T-cell (primary cell): ENCODE data around the gene NT5C1B. TPM values are rescaled to one million over a fixed set of nuclear protein-coding genes. Genes with fewer than 3 reads are reported as not detected.

ENCODE experiments used
- ATAC-seq, 4 experiments: fragments of 200-7000 bp in 3 of 4; fragments of 150-1000 bp in 1 of 4; cut with Tn5 transposase; replicated peaks in 1 of 4; 1 replicate in 3 of 4; 2 replicates in 1 of 4; pipeline ENCODE4 v1.10.0; 2021; ENCODE audit warnings: moderate library complexity in 3 of 4, mild to moderate bottlenecking in 2 of 4, moderate number of reproducible peaks in 1 of 4
- CTCF ChIA-PET, 2 donors: fragments of 300-600 bp; sonication (Branson Sonifier 250); formaldehyde crosslinking; loops; one replicate each; lab custom pipeline; 2022; ENCODE audit warnings: antibody characterized with exemption in 2 of 2; lab: Charles Lee
- POLR2A ChIA-PET, 2 donors: fragments of 300-600 bp; sonication (Branson Sonifier 250); formaldehyde crosslinking; loops; one replicate each; lab custom pipeline; 2022; ENCODE audit warnings: antibody characterized with exemption in 2 of 2; lab: Charles Lee
- DNase-seq, 35 experiments: peaks; one replicate each; pipeline versions ENCODE4 v3.0.0 to v3.0.0-alpha.2; 2013 to 2023
- H3K27ac ChIP-seq: one replicate; pipeline ENCODE4 v1.5.1; 2013; ENCODE audit warnings: low read length
- H3K27me3 ChIP-seq, 2 experiments: replicated peaks in 1 of 2; 1 replicate in 1 of 2; 2 replicates in 1 of 2; pipeline versions ENCODE4 v1.6.1 to v1.7.0; 2013; ENCODE audit warnings: low read length in 1 of 2, mixed read lengths in 1 of 2; ENCODE audit not compliant: control insufficient read depth in 2 of 2, insufficient read depth in 2 of 2; ENCODE audit errors: extremely low read depth in 1 of 2
- H3K36me3 ChIP-seq, 2 donors: 1 replicate in 1 of 2; 2 replicates in 1 of 2; pipeline versions ENCODE4 v1.6.1 to v1.7.0; 2013; ENCODE audit warnings: low read length in 1 of 2; ENCODE audit not compliant: control insufficient read depth in 2 of 2, insufficient read depth in 1 of 2; ENCODE audit errors: extremely low read depth in 1 of 2
- H3K4me1 ChIP-seq, 2 experiments: 1 replicate in 1 of 2; 2 replicates in 1 of 2; pipeline versions ENCODE4 v1.6.1 to v1.7.0; 2013; ENCODE audit warnings: low read length in 2 of 2, mixed read lengths in 1 of 2; ENCODE audit not compliant: insufficient read depth in 2 of 2, control insufficient read depth in 1 of 2; ENCODE audit errors: extremely low read depth in 1 of 2
- H3K4me3 ChIP-seq, 2 donors: 1 replicate in 1 of 2; 2 replicates in 1 of 2; pipeline versions ENCODE4 v1.5.1 to v1.7.0; 2013; ENCODE audit warnings: mild to moderate bottlenecking in 2 of 2, low read length in 1 of 2, moderate library complexity in 1 of 2; ENCODE audit not compliant: control insufficient read depth in 1 of 2; ENCODE audit errors: extremely low read depth in 1 of 2
- H3K9me3 ChIP-seq: 2 replicates; pipeline ENCODE4 v1.7.0; 2013
- H3K27ac Mint-ChIP-seq, 2 donors: one replicate each; pipeline ENCODE4 v1.8.0; 2020 to 2021; ENCODE audit warnings: mild to moderate bottlenecking in 2 of 2, mixed read lengths in 2 of 2
- H3K27me3 Mint-ChIP-seq, 2 donors: one replicate each; pipeline ENCODE4 v1.8.0; 2021 to 2022; ENCODE audit warnings: mixed read lengths in 2 of 2
- H3K36me3 Mint-ChIP-seq: one replicate; pipeline ENCODE4 v1.8.0; 2021; ENCODE audit warnings: mixed read lengths
- H3K4me1 Mint-ChIP-seq, 3 donors: one replicate each; pipeline ENCODE4 v1.8.0; 2020 to 2022; ENCODE audit warnings: mixed read lengths in 3 of 3, mild to moderate bottlenecking in 1 of 3
- H3K4me3 Mint-ChIP-seq, 3 donors: one replicate each; pipeline ENCODE4 v1.8.0; 2020 to 2022; ENCODE audit warnings: mild to moderate bottlenecking in 3 of 3, mixed read lengths in 3 of 3, moderate library complexity in 3 of 3
- H3K9me3 Mint-ChIP-seq, 3 donors: one replicate each; pipeline ENCODE4 v1.8.0; 2020 to 2022; ENCODE audit warnings: mixed read lengths in 3 of 3
- WGBS: methylation state at CpG from one replicate; pipeline ENCODE4 v1.1.5; 2013; ENCODE audit warnings: missing lambda C conversion rate; ENCODE audit not compliant: insufficient coverage; 5-methylcytosine and 5-hydroxymethylcytosine counted together
- total RNA-seq, 35 experiments: library from RNA in 6 of 35; stranded (reverse) in 6 of 35; fragments of 120-200 nt in 1 of 35; gene quantifications; one replicate each; pipeline versions ENCODE4 v1.2.1 to v1.2.4 and lab custom pipeline; 2013 to 2026

Gene NT5C1B
- total RNA-seq, 5 donors from 2014 or later (not counting 1 experiment from before 2014, with no cell fraction given) = not detected

DNA sequence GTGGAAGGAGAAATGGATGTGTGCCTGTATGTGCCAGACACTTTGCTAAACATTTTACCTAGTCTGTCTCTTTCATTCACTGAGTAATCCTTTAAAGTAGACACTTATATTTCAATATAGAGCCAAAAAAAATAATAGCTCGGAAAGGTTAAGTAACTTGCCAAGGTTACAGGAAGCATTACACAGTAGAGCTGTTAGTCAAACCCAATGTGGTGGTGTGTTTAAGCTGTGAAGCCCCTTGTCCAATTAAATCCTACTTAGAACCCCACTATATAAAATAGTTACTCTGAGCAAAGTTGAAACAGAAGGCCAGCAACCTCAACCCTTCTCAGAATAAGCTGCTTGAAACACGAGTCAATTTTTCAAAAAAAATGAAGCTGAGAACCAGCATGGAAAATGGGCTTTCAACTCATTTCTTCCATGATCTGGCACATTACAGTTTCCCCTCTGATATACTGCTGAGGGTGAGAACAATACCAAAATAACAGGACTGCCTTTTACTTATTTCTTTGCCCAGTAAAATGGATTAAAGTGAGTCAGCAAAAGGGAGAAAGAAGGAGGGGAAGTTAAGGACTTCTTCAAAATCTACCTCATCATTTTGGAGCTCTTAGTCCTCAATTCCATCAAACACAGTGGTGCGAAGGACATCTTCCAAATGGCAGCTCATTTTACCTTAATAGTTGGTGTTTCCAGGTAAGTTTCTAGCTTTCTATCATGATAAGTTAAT, 36.9 kb downstream of the NT5C1B start:
- Mint-ChIP-seq H3K27me3 (no peaks in the 10 kb centered on the region), H3K27ac (no peak overlapping the region), H3K9me3 (no peaks in the 10 kb centered on the region), H3K4me1 (peaks cover 49 to 75% (median 73%) of the 10 kb centered on the region in 3 donors), H3K36me3 (peaks cover 29% of the 10 kb centered on the region), H3K4me3 (no peak overlapping the region)
- Histone ChIP-seq H3K4me1 (no peaks in the 10 kb centered on the region), H3K36me3 (peaks cover 0 to 14% of the 10 kb centered on the region in 2 donors), H3K9me3 (no peaks in the 10 kb centered on the region), H3K27me3 (no peaks in the 10 kb centered on the region), H3K4me3 (no peak overlapping the region), H3K27ac (no peak overlapping the region)
- WGBS = no CpG with 5 or more reads among the region's 3 CpGs
- ChIA-PET CTCF (interaction anchor here in 1 of 2 donors (0.6 kb wide), 1 partner anchor 713 kb away, joined by 3 read pairs; no protein-coding TSS in a partner anchor), POLR2A (interaction anchor here in 1 of 2 donors (0.5 to 0.7 kb wide), 2 partner anchors 8 to 1503 kb away, joined by 3 to 8 read pairs; partner anchors contain the start of gene RDH14)
- no peak for ATAC-seq
- DNase-seq = no peak

DNA sequence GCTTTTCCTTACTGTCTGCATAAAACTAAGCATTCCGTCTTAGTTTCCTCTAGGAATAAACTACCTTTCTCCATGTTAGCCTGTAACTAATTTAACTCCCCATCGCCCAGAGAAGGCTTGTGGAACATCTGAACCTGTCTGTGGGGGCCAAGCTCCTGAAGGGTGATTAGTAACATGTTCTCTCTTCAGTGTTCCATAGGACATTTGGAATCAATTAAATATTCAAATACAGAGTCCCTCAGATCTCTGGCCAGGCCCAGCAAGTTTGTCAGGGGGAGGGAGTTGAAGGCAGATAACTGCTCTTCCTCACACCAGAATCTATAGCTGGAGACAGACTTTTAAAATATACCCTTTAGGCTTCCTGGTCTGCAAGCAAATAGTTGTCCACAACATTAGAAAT, 37.7 kb downstream of the NT5C1B start:
- Histone ChIP-seq H3K27ac (no peak overlapping the region), H3K4me1 (peaks cover 0 to 2% of the 10 kb centered on the region in 2 experiments), H3K36me3 (peaks cover 0 to 14% of the 10 kb centered on the region in 2 donors), H3K27me3 (no peaks in the 10 kb centered on the region), H3K9me3 (no peaks in the 10 kb centered on the region), H3K4me3 (no peak overlapping the region)
- POLR2A ChIA-PET = no interaction called here
- DNase-seq = no peak
- Mint-ChIP-seq H3K4me3 (no peak overlapping the region), H3K9me3 (no peaks in the 10 kb centered on the region), H3K27ac (no peak overlapping the region), H3K4me1 (peaks cover 49 to 73% (median 73%) of the 10 kb centered on the region in 3 donors), H3K36me3 (peaks cover 29% of the 10 kb centered on the region), H3K27me3 (no peaks in the 10 kb centered on the region)
- CTCF ChIA-PET = no interaction called here
- WGBS = no CpG with 5 or more reads among the region's 2 CpGs
- ATAC-seq = no peak

DNA sequence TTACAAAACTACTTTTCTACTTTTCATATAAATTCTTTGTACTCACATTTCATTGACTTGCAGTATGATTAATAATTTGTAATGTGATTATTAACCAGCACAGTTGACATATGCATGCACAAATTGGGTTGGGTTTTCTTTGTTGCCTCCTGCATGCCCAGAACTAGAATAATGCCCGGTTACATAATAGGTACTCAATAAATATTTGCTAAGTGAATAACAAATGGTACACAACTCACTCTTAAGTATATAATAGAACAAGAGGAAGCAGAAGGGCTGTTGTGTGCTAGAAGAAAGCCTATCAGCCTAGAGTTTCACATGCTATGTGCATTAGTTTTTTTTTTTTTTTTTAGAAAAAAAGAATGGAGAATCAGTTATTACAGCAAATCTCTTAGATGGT, 38.2 kb downstream of the NT5C1B start:
- H3K4me1 ChIP-seq = peaks cover 0 to 6% of the 10 kb centered on the region in 2 experiments
- no peaks in the 10 kb centered on the region for H3K27me3 ChIP-seq
- ATAC-seq = no peak
- H3K36me3 ChIP-seq = peaks cover 0 to 14% of the 10 kb centered on the region in 2 donors
- H3K27me3 Mint-ChIP-seq = no peaks in the 10 kb centered on the region
- H3K27ac ChIP-seq = no peak overlapping the region
- WGBS = no CpG with 5 or more reads among the region's 1 CpG
- no peak overlapping the region for H3K4me3 Mint-ChIP-seq
- H3K9me3 Mint-ChIP-seq = no peaks in the 10 kb centered on the region
- DNase-seq = no peak
- CTCF ChIA-PET = no interaction called here
- peaks cover 49 to 74% (median 73%) of the 10 kb centered on the region in 3 donors for H3K4me1 Mint-ChIP-seq
- H3K36me3 Mint-ChIP-seq = peaks cover 29% of the 10 kb centered on the region
- H3K27ac Mint-ChIP-seq = no peak overlapping the region
- no peaks in the 10 kb centered on the region for H3K9me3 ChIP-seq
- H3K4me3 ChIP-seq = no peak overlapping the region
- POLR2A ChIA-PET = no interaction called here

- Mint-ChIP-seq H3K27me3 (no peaks in the 10 kb centered on the region), H3K4me3 (no peak overlapping the region), H3K36me3 (peaks cover 26% of the 10 kb centered on the region), H3K27ac (no peak overlapping the region), H3K4me1 (peaks cover 55 to 78% (median 76%) of the 10 kb centered on the region in 3 donors), H3K9me3 (no peaks in the 10 kb centered on the region)
- WGBS = no CpG with 5 or more reads among the region's 2 CpGs
- Histone ChIP-seq H3K9me3 (no peaks in the 10 kb centered on the region), H3K4me3 (no peak overlapping the region), H3K27ac (no peak overlapping the region), H3K27me3 (no peaks in the 10 kb centered on the region), H3K36me3 (peaks cover 0 to 10% of the 10 kb centered on the region in 2 donors), H3K4me1 (peaks cover 0 to 13% of the 10 kb centered on the region in 2 experiments)
- ATAC-seq (no peak), DNase-seq (no peak)
- ChIA-PET POLR2A (no interaction called here), CTCF (no interaction called here)
These were observed 38.9 kb downstream of the NT5C1B start for GRCh38 chr2:18550433-18550832.

DNA sequence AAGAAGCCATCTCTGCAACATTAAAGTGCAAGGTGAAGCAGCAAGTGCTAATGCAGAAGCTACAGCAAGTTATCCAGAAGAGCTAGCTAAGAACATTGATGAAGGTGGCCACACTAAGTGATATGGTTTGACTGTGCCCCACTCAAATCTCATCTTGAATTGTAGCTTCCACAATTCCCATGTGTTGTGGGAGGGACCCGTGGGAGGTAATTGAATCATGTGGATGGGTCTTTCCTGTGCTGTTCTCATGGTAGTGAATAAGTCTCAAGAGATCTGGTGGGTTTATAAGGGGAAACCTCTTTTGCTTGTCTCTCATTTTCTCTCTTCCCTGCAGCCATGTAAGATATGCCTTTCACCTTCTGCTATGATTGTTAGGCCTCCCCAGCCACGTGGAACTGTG, 40.3 kb downstream of the NT5C1B start:
- no CpG with 5 or more reads among the region's 2 CpGs for WGBS
- no peak for DNase-seq
- Mint-ChIP-seq H3K9me3 (no peaks in the 10 kb centered on the region), H3K4me3 (no peak overlapping the region), H3K27ac (peak overlapping the region in 1 of 2 donors; percentile 61), H3K4me1 (peaks cover 55 to 78% (median 65%) of the 10 kb centered on the region in 3 donors), H3K27me3 (no peaks in the 10 kb centered on the region), H3K36me3 (peaks cover 17% of the 10 kb centered on the region)
- no peak for ATAC-seq
- peaks cover 0 to 16% of the 10 kb centered on the region in 2 experiments for H3K4me1 ChIP-seq
- no peaks in the 10 kb centered on the region for H3K27me3 ChIP-seq
- no peak overlapping the region for H3K27ac ChIP-seq
- ChIA-PET POLR2A (no interaction called here), CTCF (no interaction called here)
- no peaks in the 10 kb centered on the region for H3K9me3 ChIP-seq
- H3K4me3 ChIP-seq = no peak overlapping the region
- no peaks in the 10 kb centered on the region for H3K36me3 ChIP-seq

GRCh38 chr2:18548621-18549020, 40.7 kb downstream of the NT5C1B start:
- peaks cover 0 to 16% of the 10 kb centered on the region in 2 experiments for H3K4me1 ChIP-seq
- CTCF ChIA-PET = no interaction called here
- no peak overlapping the region for H3K4me3 Mint-ChIP-seq
- no peaks in the 10 kb centered on the region for H3K36me3 ChIP-seq
- no peak overlapping the region for H3K4me3 ChIP-seq
- ATAC-seq (no peak), DNase-seq (no peak)
- no peaks in the 10 kb centered on the region for H3K27me3 Mint-ChIP-seq
- H3K9me3 ChIP-seq = no peaks in the 10 kb centered on the region
- POLR2A ChIA-PET = no interaction called here
- no peaks in the 10 kb centered on the region for H3K9me3 Mint-ChIP-seq
- H3K27ac Mint-ChIP-seq = peak overlapping the region in 1 of 2 donors; percentile 61
- H3K27ac ChIP-seq = no peak overlapping the region
- peaks cover 14% of the 10 kb centered on the region for H3K36me3 Mint-ChIP-seq
- H3K4me1 Mint-ChIP-seq = peaks cover 54 to 76% (median 61%) of the 10 kb centered on the region in 3 donors
- H3K27me3 ChIP-seq = no peaks in the 10 kb centered on the region
- no CpG with 5 or more reads among the region's 1 CpG for WGBS
